GM13977 (cell line): ENCODE measurements around the gene AIF1L.

ENCODE experiments used
- DNase-seq: peaks from one replicate; pipeline ENCODE4 v3.0.0; 2012; ENCODE audit warnings: low spot score
- CTCF ChIP-seq: IDR thresholded peaks from 2 replicates; pipeline ENCODE4 v1.5.1; 2012; ENCODE audit warnings: mild to moderate bottlenecking, control low read depth; ENCODE audit not compliant: insufficient read depth; ENCODE audit errors: extremely low read depth, missing control alignments
- in situ Hi-C: fragments of 300-500 bp; cut with MboI; formaldehyde crosslinking; loops from one replicate; pipeline ENCODE4 v1.12.0; 2022; ENCODE audit warnings: low sequenced_read_pairs, low pct_unique_long_range_greater_than_20kb, mixed read lengths, inconsistent platforms; ENCODE audit not compliant: unreplicated experiment

The AIF1L gene

GRCh38 chr9:131100445-131100844, 4.1 kb downstream of the AIF1L start:
- DNase-seq, result no peak
- in situ Hi-C loops, result no loop called here
- TF ChIP-seq CTCF, result no peak

GRCh38 chr9:131101207-131101964, 5.1 kb downstream of the AIF1L start:
- no peak for TF ChIP-seq CTCF
- in situ Hi-C loops, result no loop called here
- DNase-seq, result no peak

- no peak for DNase-seq
- in situ Hi-C loops, result no loop called here
- TF ChIP-seq CTCF, result no peak
These were observed 6.7 kb downstream of the AIF1L start for GRCh38 chr9:131103024-131103423.

GRCh38 chr9:131103535-131103934, 7.2 kb downstream of the AIF1L start:
- no peak for TF ChIP-seq CTCF
- in situ Hi-C loops, result no loop called here
- DNase-seq, result no peak

- DNase-seq, result no peak
- in situ Hi-C loops, result no loop called here
- no peak for TF ChIP-seq CTCF
These were observed 7.8 kb downstream of the AIF1L start for GRCh38 chr9:131104016-131104740.

GRCh38 chr9:131105952-131106351, 9.6 kb downstream of the AIF1L start:
- in situ Hi-C loops, result no loop called here
- no peak for DNase-seq
- no peak for TF ChIP-seq CTCF
